ENCODE measurements around the gene PCDHGA2. TPM values are rescaled to one million over a fixed set of nuclear protein-coding genes. Genes with fewer than 3 reads are reported as not detected.

Gene PCDHGA2
- total and polyA plus RNA-seq, 9 of the 15 experiments (the other 6 are each of a cell fraction or from before 2014, with no cell fraction given), result 0.07 to 0.27 (median 0.15) TPM; not detected in 2

GRCh38 chr5:141326088-141326854, 12.3 kb upstream of the PCDHGA2 start (continued):
- no peak for TF ChIP-seq ZNF592 (IDR thresholded peaks at IDR 0.05)
- TF ChIP-seq SREBF2 (CRISPR knock-in tag; IDR thresholded peaks at IDR 0.05), result no peak
- TF ChIP-seq MGA (IDR thresholded peaks at IDR 0.05), result peak; percentile 85
- TF ChIP-seq L3MBTL2 (IDR thresholded peaks at IDR 0.05), result peak; percentile 91
- no peak for TF ChIP-seq HOXB6 (CRISPR knock-in tag; IDR thresholded peaks at IDR 0.05; ENCODE audit: borderline replicate concordance)
- peak; percentile 77 for TF ChIP-seq CTBP1 (IDR thresholded peaks at IDR 0.05; ENCODE audit: borderline replicate concordance)
- TF ChIP-seq KAT2B (IDR thresholded peaks at IDR 0.05; ENCODE audit: low read depth, low read length), result no peak
- no peak for TF ChIP-seq ZNF699 (CRISPR knock-in tag; IDR thresholded peaks at IDR 0.05; ENCODE audit: insufficient replicate concordance)
- peak; percentile 43; the same call in 1 of the 2 replicates for TF ChIP-seq EP400 (IDR thresholded peaks at IDR 0.05)
- no peak for TF ChIP-seq SMAD1 (IDR thresholded peaks at IDR 0.05; ENCODE audit: low read depth, low read length, partially characterized antibody)
